Muscle of leg (tissue), 11 donors: ENCODE data around the gene TTC28. TPM values are rescaled to one million over a fixed set of nuclear protein-coding genes. Genes with fewer than 3 reads are reported as not detected.

ENCODE experiments used
- DNase-seq: peaks from one replicate; pipeline ENCODE4 v3.0.0; 2013
- H3K27ac ChIP-seq: one replicate; pipeline ENCODE4 v1.5.1; 2013; ENCODE audit warnings: mild to moderate bottlenecking, low read length, control low read depth
- H3K27me3 ChIP-seq: one replicate; pipeline ENCODE4 v1.6.1; 2013; ENCODE audit warnings: low read length; ENCODE audit not compliant: control insufficient read depth, insufficient read depth
- H3K36me3 ChIP-seq: one replicate; pipeline ENCODE4 v1.6.1; 2013; ENCODE audit warnings: low read length; ENCODE audit not compliant: control insufficient read depth, insufficient read depth
- H3K4me1 ChIP-seq: one replicate; pipeline ENCODE4 v1.6.1; 2013; ENCODE audit warnings: low read length; ENCODE audit not compliant: control insufficient read depth, insufficient read depth
- H3K4me3 ChIP-seq: one replicate; pipeline ENCODE4 v1.5.1; 2013; ENCODE audit warnings: low read length, control low read depth
- H3K9me3 ChIP-seq: replicated peaks from 2 replicates; pipeline ENCODE4 v1.6.1; 2013; ENCODE audit warnings: low read depth, low read length; ENCODE audit not compliant: control insufficient read depth
- WGBS: methylation state at CpG from one replicate; pipeline ENCODE4 v1.1.5; 2013; ENCODE audit warnings: missing lambda C conversion rate; ENCODE audit not compliant: insufficient coverage; 5-methylcytosine and 5-hydroxymethylcytosine counted together
- polyA plus RNA-seq, 8 donors: library from polyadenylated mRNA; unstranded; fragments of 120-200 nt; gene quantifications; one replicate each; pipeline versions ENCODE4 v1.2.1 to v1.2.3, GENCODE V29; 2013; ENCODE audit warnings: inconsistent platforms in 1 of 8, low replicate concordance in 1 of 8; ENCODE audit not compliant: insufficient read length in 8 of 8, insufficient read depth in 1 of 8
- total RNA-seq: library from RNA; stranded (reverse); fragments of 120-200 nt; gene quantifications from one replicate; pipeline ENCODE4 v1.2.4, GENCODE V29; 2013

Gene TTC28
- total and polyA plus RNA-seq, 9 donors, result 17.9 to 31.8 (median 24.9) TPM

- Histone ChIP-seq H3K36me3 (peaks cover 88% of the 10 kb centered on the region), H3K27me3 (no peaks in the 10 kb centered on the region), H3K4me1 (peaks cover 12% of the 10 kb centered on the region), H3K4me3 (no peak overlapping the region), H3K9me3 (no peaks in the 10 kb centered on the region), H3K27ac (no peak overlapping the region)
- no CpG with 5 or more reads among the region's 5 CpGs for WGBS
- no peak for DNase-seq
Observed at GRCh38 chr22:27986937-27987336, 692.7 kb downstream of the TTC28 start.

GRCh38 chr22:27986459-27986858, 693.2 kb downstream of the TTC28 start:
- Histone ChIP-seq H3K4me3 (no peak overlapping the region), H3K9me3 (no peaks in the 10 kb centered on the region), H3K27ac (no peak overlapping the region), H3K4me1 (peaks cover 11% of the 10 kb centered on the region), H3K27me3 (no peaks in the 10 kb centered on the region), H3K36me3 (peaks cover 88% of the 10 kb centered on the region)
- no peak for DNase-seq
- WGBS, result 80% methylated on average over 1 of the region's 5 CpGs

- Histone ChIP-seq H3K9me3 (no peaks in the 10 kb centered on the region), H3K36me3 (peaks cover 86% of the 10 kb centered on the region), H3K27ac (no peak overlapping the region), H3K4me3 (no peak overlapping the region), H3K4me1 (peaks cover 2% of the 10 kb centered on the region), H3K27me3 (no peaks in the 10 kb centered on the region)
- WGBS, result 85% methylated on average over 8 of the region's 12 CpGs
- DNase-seq, result no peak
Observed at GRCh38 chr22:27985323-27986275, 694.0 kb downstream of the TTC28 start.

- H3K27ac ChIP-seq, result no peak overlapping the region
- no peak overlapping the region for H3K4me3 ChIP-seq
- WGBS, result 87% methylated on average over 9 of the region's 9 CpGs
- no peak for DNase-seq
- no peaks in the 10 kb centered on the region for H3K4me1 ChIP-seq
- H3K36me3 ChIP-seq, result peaks cover 84% of the 10 kb centered on the region
- no peaks in the 10 kb centered on the region for H3K27me3 ChIP-seq
- H3K9me3 ChIP-seq, result no peaks in the 10 kb centered on the region
Observed at GRCh38 chr22:27984723-27985122, 694.9 kb downstream of the TTC28 start.

GRCh38 chr22:27984001-27984695, 695.5 kb downstream of the TTC28 start:
- H3K36me3 ChIP-seq, result peaks cover 79% of the 10 kb centered on the region

GRCh38 chr22:27983361-27983791, 696.3 kb downstream of the TTC28 start:
- H3K27ac ChIP-seq, result no peak overlapping the region
- no peaks in the 10 kb centered on the region for H3K4me1 ChIP-seq
- H3K27me3 ChIP-seq, result no peaks in the 10 kb centered on the region
- WGBS, result 89% methylated on average over 13 of the region's 15 CpGs
- no peak overlapping the region for H3K4me3 ChIP-seq
- H3K9me3 ChIP-seq, result no peaks in the 10 kb centered on the region
- no peak for DNase-seq
- peaks cover 76% of the 10 kb centered on the region for H3K36me3 ChIP-seq

More at GRCh38 chr22:27984001-27984695, 695.5 kb downstream of the TTC28 start:
- Histone ChIP-seq H3K4me1 (no peaks in the 10 kb centered on the region), H3K27me3 (no peaks in the 10 kb centered on the region), H3K27ac (no peak overlapping the region), H3K9me3 (no peaks in the 10 kb centered on the region), H3K4me3 (no peak overlapping the region)
- WGBS, result 84% methylated on average over 10 of the region's 10 CpGs
- DNase-seq, result no peak

GRCh38 chr22:27982630-27983180, 696.9 kb downstream of the TTC28 start:
- H3K36me3 ChIP-seq, result peaks cover 74% of the 10 kb centered on the region

GRCh38 chr22:27982106-27982505, 697.5 kb downstream of the TTC28 start:
- Histone ChIP-seq H3K27me3 (no peaks in the 10 kb centered on the region), H3K9me3 (no peaks in the 10 kb centered on the region), H3K4me1 (no peaks in the 10 kb centered on the region), H3K4me3 (no peak overlapping the region), H3K36me3 (peaks cover 68% of the 10 kb centered on the region), H3K27ac (no peak overlapping the region)
- 96% methylated on average over 15 of the region's 15 CpGs for WGBS
- DNase-seq, result no peak

More at GRCh38 chr22:27982630-27983180, 696.9 kb downstream of the TTC28 start:
- no peaks in the 10 kb centered on the region for H3K9me3 ChIP-seq
- H3K4me3 ChIP-seq, result no peak overlapping the region
- H3K4me1 ChIP-seq, result no peaks in the 10 kb centered on the region
- no peak overlapping the region for H3K27ac ChIP-seq
- no peak for DNase-seq
- 97% methylated on average over 17 of the region's 20 CpGs for WGBS
- no peaks in the 10 kb centered on the region for H3K27me3 ChIP-seq

- H3K4me1 ChIP-seq, result no peaks in the 10 kb centered on the region
- H3K27me3 ChIP-seq, result no peaks in the 10 kb centered on the region
- H3K9me3 ChIP-seq, result no peaks in the 10 kb centered on the region
- no peak overlapping the region for H3K27ac ChIP-seq
- no peak for DNase-seq
- WGBS, result 39% methylated on average over 3 of the region's 7 CpGs
- H3K36me3 ChIP-seq, result peaks cover 55% of the 10 kb centered on the region
- H3K4me3 ChIP-seq, result no peak overlapping the region
Observed at GRCh38 chr22:27980424-27981148, 699.1 kb downstream of the TTC28 start.
